GM12878 (cell line): ENCODE results near the gene BIRC7. TPM values are rescaled to one million over a fixed set of nuclear protein-coding genes. Genes with fewer than 3 reads are reported as not detected.

Experiments used
- ATAC-seq: fragments of 200-7000 bp; cut with Tn5 transposase; 3 replicates; pipeline ENCODE4 v1.9.1; 2020; ENCODE audit warnings: mild to moderate bottlenecking, moderate library complexity
- BruUV-seq: library from RNA; stranded (reverse); fragments of 400-500 nt; replicated peaks from 2 replicates; lab custom pipeline; 2021; lab: Mats Ljungman, UMichigan
- CTCF ChIA-PET: fragments of 300-600 bp; sonication (Branson Sonifier 250); formaldehyde crosslinking; extraction: SDS; loops from one replicate; lab custom pipeline; 2021; ENCODE audit warnings: inconsistent platforms; lab: Yijun Ruan, JAX
- POLR2A ChIA-PET: fragments of 350-600 bp; formaldehyde crosslinking; extraction: SDS; loops from one replicate; lab custom pipeline; 2021; ENCODE audit warnings: inconsistent platforms; lab: Charles Lee
- RAD21 ChIA-PET: fragments of 300-600 bp; sonication (Branson Sonifier 250); formaldehyde crosslinking; loops from one replicate; lab custom pipeline; 2023; ENCODE audit warnings: antibody characterized with exemption; ENCODE audit not compliant: unreplicated experiment; lab: Charles Lee
- SMC1A ChIA-PET: fragments of 300-600 bp; sonication (Branson Sonifier 250); formaldehyde crosslinking; loops from one replicate; lab custom pipeline; 2023; ENCODE audit not compliant: unreplicated experiment, uncharacterized antibody; lab: Charles Lee
- DNase-seq: peaks from one replicate; pipeline ENCODE4 v3.0.0-alpha.2; 2011; ENCODE audit warnings: low read depth, low spot score
- FAIRE-seq: peaks from 3 replicates; lab custom pipeline; 2011; peaks lifted over from hg19 to GRCh38; lab: Jason Lieb, UNC
- H2AFZ ChIP-seq: 2 replicates; pipeline ENCODE4 v1.6.0; 2011; ENCODE audit warnings: low read depth, low read length, control low read depth; ENCODE audit not compliant: control insufficient read depth
- H3K27ac ChIP-seq: 2 replicates; pipeline ENCODE4 v1.5.1; 2011; ENCODE audit warnings: control low read depth; ENCODE audit not compliant: control insufficient read depth, insufficient read depth
- H3K27me3 ChIP-seq, 2 experiments: replicated peaks in 1 of 2; 2 replicates each; pipeline versions ENCODE4 v1.6.0 to v1.6.1; 2011; ENCODE audit warnings: low read length in 1 of 2; ENCODE audit not compliant: control insufficient read depth in 2 of 2, insufficient read depth in 2 of 2
- H3K36me3 ChIP-seq, 2 experiments: 2 replicates each; pipeline ENCODE4 v1.5.1; 2011; ENCODE audit warnings: low read length in 1 of 2; ENCODE audit not compliant: control insufficient read depth in 2 of 2, insufficient read depth in 2 of 2
- H3K4me1 ChIP-seq: 2 replicates; pipeline ENCODE4 v1.6.1; 2011; ENCODE audit warnings: mild to moderate bottlenecking, low read length, moderate library complexity, mixed read lengths; ENCODE audit not compliant: control insufficient read depth, insufficient read depth
- H3K4me2 ChIP-seq: 2 replicates; pipeline ENCODE4 v1.6.0; 2011; ENCODE audit warnings: control low read depth; ENCODE audit not compliant: control insufficient read depth, insufficient read depth
- H3K4me3 ChIP-seq: fragments of 200-600 bp; sonication (generic); 2 replicates; pipeline ENCODE4 v1.5.1; 2016
- H3K79me2 ChIP-seq: 2 replicates; pipeline ENCODE4 v1.6.0; 2011; ENCODE audit warnings: low read length; ENCODE audit not compliant: control insufficient read depth, insufficient read depth
- H3K9ac ChIP-seq: 2 replicates; pipeline ENCODE4 v1.8.0; 2011; ENCODE audit warnings: low read length, control low read depth, mixed read lengths; ENCODE audit not compliant: control insufficient read depth, insufficient read depth
- H3K9me3 ChIP-seq: replicated peaks from 3 replicates; pipeline ENCODE4 v1.5.1; 2011; ENCODE audit warnings: mild to moderate bottlenecking, low read length; ENCODE audit not compliant: control insufficient read depth, insufficient read depth
- H4K20me1 ChIP-seq: 2 replicates; pipeline ENCODE4 v1.6.0; 2011; ENCODE audit not compliant: control insufficient read depth, insufficient read depth
- BMI1 ChIP-seq: fragments of 450-650 bp; IDR thresholded peaks from 2 replicates; pipeline ENCODE4 v1.6.1; 2016; ENCODE audit warnings: mild to moderate bottlenecking, moderate library complexity, borderline replicate concordance
- EZH2 ChIP-seq: IDR thresholded peaks from 2 replicates; pipeline ENCODE4 v1.6.1; 2012; ENCODE audit warnings: low read depth, mild to moderate bottlenecking, control low read depth, inconsistent platforms, low read length, borderline replicate concordance; ENCODE audit not compliant: control insufficient read depth
- HDAC6 ChIP-seq: fragments of 200-600 bp; sonication (generic); IDR thresholded peaks from one replicate; pipeline ENCODE4 v1.8.0; 2017; ENCODE audit warnings: antibody characterized with exemption; ENCODE audit not compliant: unreplicated experiment
- NFIC ChIP-seq: IDR thresholded peaks from 2 replicates; pipeline ENCODE4 v1.6.1; 2012; ENCODE audit warnings: low read depth, mild to moderate bottlenecking, inconsistent platforms, low read length, moderate library complexity
- NFYA ChIP-seq: IDR thresholded peaks from 2 replicates; pipeline ENCODE4 v1.6.1; 2011; ENCODE audit warnings: low read depth, mild to moderate bottlenecking, low read length, improper control_type of control experiment, borderline replicate concordance
- POLR2A ChIP-seq: IDR thresholded peaks from 2 replicates; pipeline ENCODE4 v1.6.1; 2011; ENCODE audit warnings: low read depth, mild to moderate bottlenecking, low read length
- POLR2AphosphoS2 ChIP-seq: IDR thresholded peaks from 2 replicates; pipeline ENCODE4 v1.6.1; 2011; ENCODE audit warnings: low read depth, mild to moderate bottlenecking, low read length, improper control_type of control experiment, moderate library complexity
- RUNX3 ChIP-seq: IDR thresholded peaks from 2 replicates; pipeline ENCODE4 v1.6.1; 2012; ENCODE audit warnings: low read length, inconsistent platforms
- SUPT20H ChIP-seq: IDR thresholded peaks from 2 replicates; pipeline ENCODE4 v1.6.1; 2011; ENCODE audit warnings: low read depth, mild to moderate bottlenecking, low read length, moderate library complexity, borderline replicate concordance; ENCODE audit not compliant: control insufficient read depth
- TCF7 ChIP-seq: IDR thresholded peaks from 2 replicates; pipeline ENCODE4 v1.6.1; 2014; ENCODE audit warnings: antibody characterized with exemption, borderline replicate concordance
- WGBS: methylation state at CpG from one replicate; pipeline ENCODE4 v1.1.6; 2016; ENCODE audit warnings: low lambda C conversion rate; ENCODE audit not compliant: insufficient replicate concordance, insufficient coverage; ENCODE audit errors: missing lambda C conversion rate; 5-methylcytosine and 5-hydroxymethylcytosine counted together
- in situ Hi-C: fragments of 300-500 bp; cut with MboI; formaldehyde crosslinking; loops from 9 replicates; pipeline ENCODE4 v1.14.3; 2018; ENCODE audit warnings: mixed read lengths
- intact Hi-C: fragments of 100-400 bp; cut with micrococcal nuclease; formaldehyde crosslinking; loops from one replicate; pipeline ENCODE4 v1.14.2; 2022; ENCODE audit not compliant: unreplicated experiment
- polyA plus RNA-seq, 11 experiments: library from polyadenylated mRNA; depleted of rRNA in 4 of 11; unstranded in 6 of 11; stranded (reverse) in 5 of 11; fragments of >200 nt; fragmentation: Nextera tagmentation in 4 of 11; fragmentation: Illumina TruSeq in 1 of 11; extraction: Ambion mirVana in 4 of 11; extraction: Trizol in 1 of 11; gene quantifications; 1 replicate in 1 of 11; 2 replicates in 10 of 11; pipeline versions ENCODE4 v1.2.1 to v1.2.3, GENCODE V29; 2011 to 2016; ENCODE audit warnings: inconsistent platforms in 2 of 11, missing spikeins in 2 of 11, low read depth in 1 of 11
- total RNA-seq, 4 experiments: library from RNA; depleted of rRNA in 3 of 4; stranded (reverse); fragments of >200 nt in 3 of 4; fragmentation: Illumina TruSeq in 1 of 4; extraction: Trizol in 1 of 4; gene quantifications; 2 replicates each; pipeline versions ENCODE4 v1.2.1 to v1.2.3, GENCODE V29; 2013 to 2021
- TF ChIP-seq, protein P1 (sequence below): fragments of 450-650 bp; IDR thresholded peaks from 2 replicates; pipeline ENCODE4 v1.6.1; 2018; ENCODE audit warnings: mild to moderate bottlenecking, low read depth, moderate library complexity; ENCODE audit not compliant: partially characterized antibody

BIRC7 gene
- total and polyA plus RNA-seq, 10 of the 15 experiments (the other 5 are each of a cell fraction or from before 2014, with no cell fraction given) = 0.31 TPM; not detected in 9

DNA sequence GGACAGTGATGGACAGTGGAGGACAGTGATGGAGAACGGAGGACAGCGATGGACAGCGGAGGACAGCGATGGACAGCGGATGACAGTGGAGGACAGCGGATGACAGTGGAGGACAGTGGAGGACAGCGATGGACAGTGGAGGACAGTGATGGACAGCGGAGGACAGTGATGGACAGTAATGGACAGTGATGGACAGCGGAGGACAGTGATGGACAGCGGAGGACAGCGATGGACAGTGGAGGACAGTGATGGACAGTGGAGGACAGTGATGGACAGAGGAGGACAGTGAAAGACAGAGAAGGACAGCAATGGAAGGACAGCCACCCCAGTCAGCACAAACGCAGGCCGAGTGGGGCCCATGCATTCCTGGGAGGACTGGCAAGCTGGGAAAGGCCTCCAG is 21.9 kb downstream of the BIRC7 start:
- H3K36me3 ChIP-seq = no peaks in the 10 kb centered on the region
- SMC1A ChIA-PET = no interaction called here
- intact Hi-C loops = no loop called here
- CTCF ChIA-PET = no interaction called here
- 70% methylated on average over 12 of the region's 13 CpGs for WGBS
- no peak overlapping the region for H3K27ac ChIP-seq
- POLR2A ChIA-PET = no interaction called here
- H4K20me1 ChIP-seq = no peaks in the 10 kb centered on the region
- no peak overlapping the region for H3K9ac ChIP-seq
- BruUV-seq = no TSS peak
- no peaks in the 10 kb centered on the region for H3K79me2 ChIP-seq
- H3K9me3 ChIP-seq = no peaks in the 10 kb centered on the region
- no peak overlapping the region for H2AFZ ChIP-seq
- no peak for TF ChIP-seq BMI1
- no peak for TF ChIP-seq NFYA
- TF ChIP-seq, protein P1, sequence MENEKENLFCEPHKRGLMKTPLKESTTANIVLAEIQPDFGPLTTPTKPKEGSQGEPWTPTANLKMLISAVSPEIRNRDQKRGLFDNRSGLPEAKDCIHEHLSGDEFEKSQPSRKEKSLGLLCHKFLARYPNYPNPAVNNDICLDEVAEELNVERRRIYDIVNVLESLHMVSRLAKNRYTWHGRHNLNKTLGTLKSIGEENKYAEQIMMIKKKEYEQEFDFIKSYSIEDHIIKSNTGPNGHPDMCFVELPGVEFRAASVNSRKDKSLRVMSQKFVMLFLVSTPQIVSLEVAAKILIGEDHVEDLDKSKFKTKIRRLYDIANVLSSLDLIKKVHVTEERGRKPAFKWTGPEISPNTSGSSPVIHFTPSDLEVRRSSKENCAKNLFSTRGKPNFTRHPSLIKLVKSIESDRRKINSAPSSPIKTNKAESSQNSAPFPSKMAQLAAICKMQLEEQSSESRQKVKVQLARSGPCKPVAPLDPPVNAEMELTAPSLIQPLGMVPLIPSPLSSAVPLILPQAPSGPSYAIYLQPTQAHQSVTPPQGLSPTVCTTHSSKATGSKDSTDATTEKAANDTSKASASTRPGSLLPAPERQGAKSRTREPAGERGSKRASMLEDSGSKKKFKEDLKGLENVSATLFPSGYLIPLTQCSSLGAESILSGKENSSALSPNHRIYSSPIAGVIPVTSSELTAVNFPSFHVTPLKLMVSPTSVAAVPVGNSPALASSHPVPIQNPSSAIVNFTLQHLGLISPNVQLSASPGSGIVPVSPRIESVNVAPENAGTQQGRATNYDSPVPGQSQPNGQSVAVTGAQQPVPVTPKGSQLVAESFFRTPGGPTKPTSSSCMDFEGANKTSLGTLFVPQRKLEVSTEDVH = no peak
- no peak for TF ChIP-seq POLR2A
- TF ChIP-seq NFIC = no peak
- H3K4me1 ChIP-seq = no peaks in the 10 kb centered on the region
- H3K4me2 ChIP-seq = no peak overlapping the region
- RAD21 ChIA-PET = no interaction called here
- FAIRE-seq (no peak), ATAC-seq (no peak), DNase-seq (no peak)
- H3K27me3 ChIP-seq = peaks cover 0 to 13% of the 10 kb centered on the region in 2 experiments; a peak in 3 of 4 replicates
- H3K4me3 ChIP-seq = no peak overlapping the region
- in situ Hi-C loops = no loop called here

DNA sequence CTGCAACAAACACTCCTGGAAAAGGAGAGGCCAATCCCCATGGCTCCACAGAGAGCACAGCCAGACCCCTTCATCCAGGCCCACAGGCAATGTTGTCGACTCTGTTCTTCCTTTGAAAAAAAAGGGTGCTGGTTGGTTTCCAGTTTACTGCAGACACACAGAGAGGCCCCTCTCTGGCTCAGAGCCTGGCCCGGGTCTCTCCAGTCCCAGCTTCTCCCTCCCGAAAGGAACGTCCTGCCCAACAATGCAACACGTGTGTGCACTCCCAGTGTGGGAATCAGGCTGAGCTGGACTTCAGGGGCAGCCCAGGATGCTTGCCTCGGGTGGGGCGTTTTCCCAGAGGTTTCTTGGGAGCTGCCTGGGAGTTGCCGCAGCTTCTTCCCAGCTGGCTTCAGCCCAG is 23.1 kb downstream of the BIRC7 start:
- WGBS = 36% methylated on average over 8 of the region's 8 CpGs
- H3K27ac ChIP-seq = no peak overlapping the region
- TF ChIP-seq EZH2 (no peak), POLR2AphosphoS2 (no peak), TCF7 (no peak), HDAC6 (no peak), RUNX3 (no peak), SUPT20H (no peak), BMI1 (no peak)

More for the DNA sequence above, 23.1 kb downstream of the BIRC7 start:
- no peaks in the 10 kb centered on the region for H3K36me3 ChIP-seq
- no peaks in the 10 kb centered on the region for H3K4me1 ChIP-seq
- in situ Hi-C loops = no loop called here
- POLR2A ChIA-PET = interaction anchor here (0.5 kb wide), 1 partner anchor 219 kb away, joined by 3 read pairs; no protein-coding TSS in a partner anchor
- no TSS peak for BruUV-seq
- H2AFZ ChIP-seq = no peak overlapping the region
- intact Hi-C loops = no loop called here
- no peak overlapping the region for H3K4me2 ChIP-seq
- H3K9ac ChIP-seq = no peak overlapping the region
- CTCF ChIA-PET = no interaction called here
- SMC1A ChIA-PET = no interaction called here
- H3K79me2 ChIP-seq = no peaks in the 10 kb centered on the region
- RAD21 ChIA-PET = no interaction called here
- no peaks in the 10 kb centered on the region for H4K20me1 ChIP-seq
- no peak overlapping the region for H3K4me3 ChIP-seq
- no peak for DNase-seq
- H3K27me3 ChIP-seq = peaks cover 0 to 9% of the 10 kb centered on the region in 2 experiments; a peak in 2 of 4 replicates
- ATAC-seq = no peak
- H3K9me3 ChIP-seq = no peaks in the 10 kb centered on the region
- FAIRE-seq = no peak
